ENCODE measurements around the gene PODXL.
A peak's percentile ranks its signal among the peaks of the same experiment; 100 is the strongest.
"Not testable (repeated sequence)": the region's sequence is repeated elsewhere in the genome, so short reads cannot be mapped to it uniquely, and the experiment has no call there.

The PODXL gene

GRCh38 chr7:131537571-131537978 is 18.9 kb downstream of the PODXL start:
- DNase-seq (ENCODE audit: low spot score) = no peak

GRCh38 chr7:131536361-131536849 is 20.0 kb downstream of the PODXL start:
- DNase-seq (ENCODE audit: low spot score) = no peak

DNA sequence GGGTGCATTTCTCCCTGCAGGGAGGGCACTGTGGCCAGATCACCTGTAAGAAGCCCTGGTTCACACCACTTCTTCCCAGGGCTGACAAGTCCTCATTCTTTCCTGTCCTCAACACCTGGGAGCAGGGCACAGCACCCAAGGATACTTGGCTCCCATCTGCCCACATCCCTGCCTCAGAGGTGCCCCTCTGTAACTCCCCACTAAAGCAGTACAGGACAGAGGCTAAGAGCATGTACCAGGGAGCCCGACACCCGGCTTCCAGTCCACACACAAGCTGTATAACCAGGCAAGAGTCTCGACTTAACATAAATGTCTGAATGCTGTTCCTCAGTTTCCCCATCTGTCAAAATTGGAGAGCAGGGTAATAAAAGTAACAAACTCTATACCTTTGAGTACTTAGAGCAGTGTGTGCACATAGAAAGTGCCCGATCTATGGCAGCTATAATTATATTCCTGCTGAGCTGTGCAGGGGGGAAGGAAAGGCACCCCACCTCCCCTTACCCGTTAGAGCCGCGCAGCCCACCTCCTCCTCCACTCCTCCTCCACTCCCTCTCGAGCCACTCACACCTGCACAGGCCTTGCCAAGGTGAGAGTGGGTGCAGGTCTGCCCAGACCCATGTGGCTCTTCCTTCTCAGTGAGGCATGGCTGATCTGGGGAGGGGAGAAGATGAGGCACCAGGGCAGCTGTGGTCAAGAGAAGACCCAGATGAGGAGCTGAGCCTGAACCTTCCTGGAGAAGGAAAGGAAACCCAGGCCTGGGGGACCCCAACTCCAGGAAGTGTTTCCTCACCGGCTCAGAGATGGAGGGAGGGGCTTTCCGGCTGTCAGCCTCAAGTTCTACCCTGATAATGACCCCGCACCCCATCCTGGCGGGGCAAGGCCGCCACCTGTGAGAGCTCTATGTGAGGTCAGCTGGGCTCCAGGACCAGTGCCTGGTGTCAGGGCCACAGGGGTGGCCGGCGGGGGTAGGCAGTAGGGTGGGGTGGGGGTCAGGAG is 22.6 kb downstream of the PODXL start:
- no peak for DNase-seq (ENCODE audit: low spot score)

DNA sequence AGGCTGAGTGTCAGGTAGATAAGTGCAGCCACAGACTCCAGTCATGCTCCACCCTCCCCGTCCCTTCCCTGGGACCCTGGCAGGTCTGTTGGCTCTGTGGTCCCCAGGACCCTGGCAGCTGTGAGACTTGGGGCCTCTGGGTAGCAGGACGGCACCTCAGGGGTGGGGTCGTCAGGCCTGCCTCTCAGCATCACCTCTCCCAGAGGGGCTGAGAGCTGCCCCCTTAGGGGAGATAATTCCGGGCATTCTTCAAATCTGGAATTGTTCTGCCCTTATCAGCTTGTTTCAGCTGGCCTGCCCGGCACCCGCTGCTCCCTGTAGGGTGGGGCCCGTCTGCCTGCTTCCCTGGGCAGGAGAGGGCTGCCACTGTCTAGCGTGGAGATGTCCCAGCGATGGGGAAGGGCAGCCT is 23.3 kb downstream of the PODXL start:
- no peak for DNase-seq (ENCODE audit: low spot score)

GRCh38 chr7:131532570-131533091 is 23.8 kb downstream of the PODXL start:
- DNase-seq (ENCODE audit: low spot score) = no peak

- no peak for DNase-seq (ENCODE audit: low spot score)
Observed at GRCh38 chr7:131530137-131530536, 26.3 kb downstream of the PODXL start.

DNA sequence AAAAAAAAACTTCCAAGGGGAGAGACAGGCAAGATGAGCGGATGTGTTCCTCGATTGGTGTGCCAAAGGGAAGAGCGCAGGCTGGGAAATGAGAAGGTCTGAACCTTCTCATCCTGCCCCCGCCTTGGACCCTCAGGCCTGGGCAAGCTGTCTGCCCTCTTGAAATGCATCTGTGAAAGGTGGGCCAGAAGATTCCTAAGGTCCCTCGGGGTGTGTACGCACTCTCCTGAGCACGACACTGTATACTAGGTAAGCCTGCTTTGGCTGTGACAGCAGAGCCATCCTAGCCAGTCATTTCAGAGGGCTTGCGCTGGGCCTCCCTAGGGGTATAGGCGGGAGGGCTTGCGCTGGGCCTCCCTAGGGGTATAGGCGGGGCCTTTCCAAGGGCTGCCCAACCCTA is 26.8 kb downstream of the PODXL start:
- DNase-seq (ENCODE audit: low spot score) = no peak

- no peak for DNase-seq (ENCODE audit: low spot score)
Observed at GRCh38 chr7:131529179-131529578, 27.2 kb downstream of the PODXL start.

DNA sequence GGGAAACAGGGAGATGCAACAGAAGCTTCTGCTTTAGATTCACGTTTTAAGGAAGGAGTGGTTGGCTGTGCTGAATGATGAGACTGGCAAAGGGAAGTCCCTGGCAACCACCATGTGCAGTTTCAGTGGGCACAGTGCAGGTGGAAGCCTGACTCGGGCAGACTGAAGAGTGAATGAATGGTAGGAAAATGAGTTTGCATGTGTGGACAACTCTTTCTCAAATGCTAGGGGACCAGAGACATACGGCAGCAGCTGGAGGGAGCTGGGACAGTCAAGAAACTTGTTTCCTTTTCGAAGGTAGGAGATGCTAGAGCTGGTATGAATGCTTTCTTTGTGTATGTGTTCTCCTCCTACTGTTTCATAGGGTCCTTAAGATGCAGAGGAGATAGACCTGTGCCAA is 29.0 kb downstream of the PODXL start:
- no peak for DNase-seq (ENCODE audit: low spot score)

DNA sequence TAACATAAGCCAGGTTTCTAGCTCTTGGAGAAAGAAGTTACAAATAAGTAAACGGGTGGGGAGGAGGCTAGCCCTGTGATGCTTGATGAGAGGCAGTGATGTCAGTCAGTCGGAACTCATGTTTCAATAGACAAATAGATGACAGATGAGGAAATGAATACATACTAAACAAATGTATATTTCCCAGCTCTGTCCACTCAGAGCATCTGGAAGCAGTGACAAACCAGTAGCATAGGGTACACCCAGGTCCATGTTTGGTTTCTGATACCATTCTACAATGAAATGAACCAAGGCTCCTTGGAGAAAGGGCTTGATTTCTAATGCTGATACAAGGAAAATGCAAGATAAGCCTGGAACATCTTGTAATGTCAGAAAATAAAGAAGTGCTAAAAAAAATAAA is 30.6 kb downstream of the PODXL start:
- no peak for DNase-seq (ENCODE audit: low spot score)

GRCh38 chr7:131524703-131525102 is 31.7 kb downstream of the PODXL start:
- no peak for DNase-seq (ENCODE audit: low spot score)

DNA sequence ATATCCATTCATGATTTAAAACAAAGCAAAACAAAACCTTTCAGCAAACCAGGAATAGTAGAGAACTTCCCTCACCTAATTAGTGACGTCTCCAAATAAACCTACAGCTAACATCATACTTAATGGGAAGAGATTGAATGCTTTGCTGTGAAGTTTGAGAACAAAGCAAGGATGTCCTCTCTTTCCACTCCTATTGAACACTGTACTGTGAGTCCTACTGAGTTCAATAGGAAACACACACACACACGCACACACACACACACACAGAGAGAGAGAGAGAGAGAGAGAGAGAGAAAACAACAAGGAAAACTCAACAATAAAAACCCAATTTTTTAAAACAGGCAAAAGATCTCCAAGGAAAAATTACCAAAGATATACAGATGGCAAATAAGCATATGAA is 32.3 kb downstream of the PODXL start:
- DNase-seq (ENCODE audit: low spot score) = no peak

DNA sequence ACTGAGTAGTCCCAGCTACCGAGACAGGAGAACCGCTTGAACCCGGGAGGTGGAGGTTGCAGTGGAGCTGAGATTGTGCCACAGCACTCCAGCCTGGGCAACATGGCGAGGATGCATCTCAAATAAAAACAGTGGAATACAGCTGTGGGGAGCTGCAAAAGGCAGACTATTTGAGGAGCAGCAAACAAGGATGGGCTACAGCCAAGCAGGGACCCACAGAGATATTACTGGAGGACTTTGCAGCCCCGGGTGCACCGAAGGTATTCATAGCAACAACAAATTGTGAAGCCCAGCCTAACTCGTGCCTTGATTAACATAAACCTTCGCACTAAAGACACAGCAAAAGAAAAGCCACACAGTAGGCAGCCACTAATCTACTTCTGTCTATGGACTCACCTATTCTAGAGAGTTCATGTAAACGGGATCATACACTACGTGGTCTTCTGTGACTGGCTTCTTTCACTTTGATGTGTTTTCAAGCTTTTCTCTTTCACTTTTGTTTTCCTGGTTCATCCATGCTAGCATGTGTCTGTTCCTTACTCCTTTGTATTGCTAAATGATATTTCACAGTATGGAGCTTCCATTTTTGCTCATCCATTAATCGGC is 34.0 kb downstream of the PODXL start:
- no peak for DNase-seq (ENCODE audit: low spot score)

- DNase-seq (ENCODE audit: low spot score) = no peak
Observed at GRCh38 chr7:131521651-131522163, 34.7 kb downstream of the PODXL start.

GRCh38 chr7:131518626-131519025 is 37.8 kb downstream of the PODXL start:
- no peak for DNase-seq (ENCODE audit: low spot score)

DNA sequence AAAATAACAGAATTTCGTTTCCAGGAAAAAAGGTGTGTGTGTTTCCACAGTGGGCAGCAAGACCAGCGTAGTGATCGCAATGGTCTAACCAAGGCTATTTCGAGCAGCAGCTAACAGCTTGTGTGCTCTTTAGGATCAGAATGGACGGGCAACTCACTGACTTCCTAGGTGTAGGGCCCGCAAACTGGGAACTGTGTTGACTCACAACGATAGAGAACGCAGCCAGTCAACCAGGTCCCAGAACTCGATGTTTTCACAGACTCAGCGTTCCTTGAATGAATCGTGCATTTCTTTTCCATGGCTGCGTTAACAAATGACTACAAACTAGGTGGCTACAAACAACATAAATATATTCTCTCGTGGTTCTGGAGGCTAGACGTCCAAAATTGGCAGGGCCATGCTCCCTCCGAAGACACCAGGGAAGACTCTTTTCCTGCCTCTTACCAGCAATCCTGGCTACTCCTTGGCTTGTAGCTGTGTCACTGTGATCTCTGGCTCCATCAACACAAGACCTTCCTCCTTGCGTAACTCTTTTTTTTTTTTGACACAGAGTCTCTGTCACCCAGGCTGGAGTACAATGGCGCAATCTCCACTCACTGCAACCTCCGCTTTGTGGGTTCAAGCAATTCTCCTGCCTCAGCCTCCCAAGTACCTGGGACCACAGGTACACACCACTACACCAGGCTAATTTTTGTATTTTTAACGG is 39.1 kb downstream of the PODXL start:
- no peak for DNase-seq (ENCODE audit: low spot score)

GRCh38 chr7:131515471-131515870 is 41.0 kb downstream of the PODXL start:
- not testable (repeated sequence) for DNase-seq (ENCODE audit: low spot score)

DNA sequence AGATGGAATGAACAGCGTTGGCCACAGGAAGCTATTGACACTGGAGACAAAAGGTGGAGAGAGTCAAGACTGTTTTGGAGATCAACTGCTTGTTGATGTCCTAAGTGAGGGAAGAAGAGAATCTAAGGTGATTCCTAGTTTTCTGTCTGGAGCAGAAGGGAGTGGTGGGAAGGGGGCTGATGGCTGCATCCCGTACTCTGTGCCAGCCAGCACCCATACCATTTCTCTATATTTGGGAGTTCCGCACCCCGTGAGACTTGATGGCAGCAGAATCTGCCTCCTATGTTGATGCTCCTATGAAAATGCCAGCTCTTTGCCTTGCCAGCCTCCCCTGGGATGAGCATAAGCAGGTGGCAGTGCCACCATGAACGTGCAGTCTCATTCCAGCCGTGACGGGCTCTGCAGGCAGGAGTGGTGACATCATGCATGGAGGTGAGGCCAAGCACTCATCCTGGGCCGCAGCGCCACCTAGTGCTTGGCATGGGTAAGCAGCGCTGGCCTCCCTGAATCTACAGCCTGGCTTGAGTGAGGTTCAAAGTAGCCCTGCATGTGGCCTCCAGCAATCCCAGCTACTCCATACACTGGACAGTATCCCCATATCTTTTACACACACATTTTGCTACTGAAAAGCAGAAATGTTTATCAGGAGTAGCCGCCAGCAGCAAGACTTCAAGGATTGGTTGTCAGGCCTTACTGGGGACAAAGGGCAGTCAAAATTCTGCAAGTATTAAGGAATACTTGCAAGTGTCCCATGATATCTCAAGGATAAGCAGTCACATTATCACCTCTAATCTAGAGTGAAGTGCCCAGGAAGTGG is 43.0 kb downstream of the PODXL start:
- peak; percentile 67 for DNase-seq (ENCODE audit: low spot score)

DNA sequence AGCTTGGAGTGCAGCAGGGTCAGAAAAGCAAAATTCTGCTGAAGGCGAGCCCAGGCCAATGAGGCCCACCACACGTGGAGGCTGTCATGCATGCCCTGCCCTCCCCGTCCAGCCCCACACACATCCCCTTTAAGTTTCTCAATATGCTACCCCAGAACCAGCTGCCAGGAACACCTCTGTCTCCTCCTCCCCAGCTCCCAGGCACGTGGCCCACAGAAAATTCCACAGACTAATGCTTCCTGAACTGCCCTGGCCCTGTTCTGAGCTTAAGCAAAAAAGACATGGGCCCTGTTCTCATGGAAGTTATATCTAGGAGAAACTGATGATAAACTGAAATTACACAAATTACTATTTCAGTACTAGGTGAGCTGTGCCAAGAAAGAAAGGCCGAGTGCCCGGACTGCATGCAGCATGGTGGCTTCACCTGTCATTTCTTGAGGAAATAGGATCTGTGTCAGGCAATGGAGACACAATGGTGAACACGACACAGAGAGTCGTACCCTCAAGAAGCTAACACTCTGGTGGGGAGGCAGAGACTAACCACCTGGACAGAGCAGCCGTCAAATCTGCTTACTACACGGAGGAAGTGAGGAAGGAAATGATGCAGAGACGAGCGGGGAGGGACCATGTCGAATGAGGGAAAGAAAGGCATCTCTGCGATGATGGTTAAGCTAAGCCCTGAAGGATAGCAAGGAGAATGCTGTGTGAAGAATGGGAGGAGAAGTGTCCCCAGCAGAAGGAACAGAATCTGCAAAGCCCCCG is 44.5 kb downstream of the PODXL start:
- DNase-seq (ENCODE audit: low spot score) = no peak

DNA sequence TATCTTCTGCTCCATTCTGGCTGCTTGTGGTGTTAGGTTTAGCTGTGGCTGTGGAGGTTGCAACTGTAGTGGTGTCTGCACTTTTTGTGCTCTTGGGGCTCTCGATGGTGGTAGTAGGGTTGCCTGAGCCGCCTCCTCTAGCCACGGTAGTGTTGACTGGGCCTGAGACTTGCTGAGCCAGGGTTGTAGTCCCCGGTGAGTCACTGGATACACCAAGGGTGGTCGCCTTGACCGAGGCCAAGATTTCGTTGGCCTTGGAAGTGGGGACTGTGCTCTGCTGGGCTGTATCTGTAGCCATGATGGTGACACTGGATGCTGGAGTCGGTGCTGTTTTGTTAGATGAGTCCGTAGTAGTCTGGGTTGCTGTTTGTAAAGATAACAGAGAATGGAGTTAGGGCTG is 45.4 kb downstream of the PODXL start:
- DNase-seq (ENCODE audit: low spot score) = no peak

Measured in CD4-positive, alpha-beta T cell treated with Interleukin-6 at 100 ng/mL for 8 hours (primary cell).